Cardiac septum (tissue), 1 donor: ENCODE data around the gene PAK1. TPM values are rescaled to one million over a fixed set of nuclear protein-coding genes. Genes with fewer than 3 reads are reported as not detected.
"Not testable (repeated sequence)": the region's sequence is repeated elsewhere in the genome, so short reads cannot be mapped to it uniquely, and the experiment has no call there.

Experiments used
- DNase-seq: peaks from one replicate; pipeline ENCODE4 v3.0.0-alpha.2; 2020; ENCODE audit warnings: low spot score
- intact Hi-C: fragments of 100-400 bp; cut with DNase I; formaldehyde crosslinking; loops from one replicate; pipeline ENCODE4 v1.14.0; 2022
- total RNA-seq: library from RNA; stranded (reverse); fragmentation: NEBNext Ultra II Directional; extraction: Animal tissue kit (Norgen Biotek cat#: 25700); gene quantifications from one replicate; pipeline ENCODE4 v1.2.1, GENCODE V29; 2021
- donor health status: DM: no; HTN: no; CAD: no.

PAK1 gene
- total RNA-seq, 1 donor from 2014 or later = 16.5 TPM

- intact Hi-C loops = no loop called here
Observed at GRCh38 chr11:77384571-77384970, 89.3 kb downstream of the PAK1 start.

GRCh38 chr11:77383349-77383748 lies 90.5 kb downstream of the PAK1 start:
- intact Hi-C loops, DNase-seq: not testable (repeated sequence)

More at GRCh38 chr11:77384571-77384970, 89.3 kb downstream of the PAK1 start:
- DNase-seq = no peak

GRCh38 chr11:77381729-77382665 lies 91.9 kb downstream of the PAK1 start:
- intact Hi-C loops = no loop called here

GRCh38 chr11:77379934-77380333 lies 94.0 kb downstream of the PAK1 start:
- intact Hi-C loops = no loop called here
- DNase-seq = no peak

More at GRCh38 chr11:77381729-77382665, 91.9 kb downstream of the PAK1 start:
- DNase-seq = no peak

- DNase-seq = no peak
- intact Hi-C loops = no loop called here
Observed at GRCh38 chr11:77379253-77379652, 94.6 kb downstream of the PAK1 start.

- intact Hi-C loops = no loop called here
- DNase-seq = no peak
Observed at GRCh38 chr11:77377734-77378133, 96.2 kb downstream of the PAK1 start.

- intact Hi-C loops = no loop called here
- no peak for DNase-seq
Observed at GRCh38 chr11:77375107-77375506, 98.8 kb downstream of the PAK1 start.

GRCh38 chr11:77374611-77375031 lies 99.3 kb downstream of the PAK1 start:
- no peak for DNase-seq
- intact Hi-C loops = no loop called here

- intact Hi-C loops = no loop called here
- no peak for DNase-seq
Observed at GRCh38 chr11:77374108-77374507, 99.8 kb downstream of the PAK1 start.

- intact Hi-C loops = no loop called here
- DNase-seq = no peak
Observed at GRCh38 chr11:77372726-77373125, 101.2 kb downstream of the PAK1 start.

GRCh38 chr11:77371646-77372045 lies 102.2 kb downstream of the PAK1 start:
- intact Hi-C loops = no loop called here
- no peak for DNase-seq

GRCh38 chr11:77370217-77370616 lies 103.7 kb downstream of the PAK1 start:
- DNase-seq = no peak
- intact Hi-C loops = no loop called here

GRCh38 chr11:77361184-77361583 lies 112.7 kb downstream of the PAK1 start:
- intact Hi-C loops = no loop called here
- DNase-seq = no peak

GRCh38 chr11:77359481-77359880 lies 114.4 kb downstream of the PAK1 start:
- intact Hi-C loops = no loop called here
- no peak for DNase-seq

GRCh38 chr11:77353131-77353530 lies 120.8 kb downstream of the PAK1 start:
- DNase-seq = no peak
- intact Hi-C loops = no loop called here

- DNase-seq = no peak
- intact Hi-C loops = no loop called here
Observed at GRCh38 chr11:77351281-77351886, 122.5 kb downstream of the PAK1 start.

GRCh38 chr11:77347948-77348347 lies 125.9 kb downstream of the PAK1 start:
- no peak for DNase-seq
- intact Hi-C loops = no loop called here

- DNase-seq = no peak
- intact Hi-C loops = no loop called here
Observed at GRCh38 chr11:77346906-77347603, 126.8 kb downstream of the PAK1 start.

GRCh38 chr11:77345621-77346020 lies 128.3 kb downstream of the PAK1 start:
- DNase-seq = no peak
- intact Hi-C loops = no loop called here

GRCh38 chr11:77340501-77340900 lies 133.4 kb downstream of the PAK1 start:
- intact Hi-C loops = no loop called here
- DNase-seq = no peak
